Effector CD8-positive, alpha-beta T cell (primary cell): ENCODE results near the gene GFI1B.

Experiments
- DNase-seq: peaks from one replicate; lab custom pipeline; 2025; lab: John Stamatoyannopoulos, UW

GFI1B gene

GRCh38 chr9:133009906-133010582 is 31.6 kb downstream of the GFI1B start:
- no peak for DNase-seq

GRCh38 chr9:133014696-133015095 is 36.2 kb downstream of the GFI1B start:
- DNase-seq = no peak

- no peak for DNase-seq
Observed at GRCh38 chr9:133023117-133023890, 44.8 kb downstream of the GFI1B start.

GRCh38 chr9:133026426-133026825 is 47.9 kb downstream of the GFI1B start:
- DNase-seq = no peak

- no peak for DNase-seq
Observed at GRCh38 chr9:133027134-133027533, 48.6 kb downstream of the GFI1B start.

- DNase-seq = no peak
Observed at GRCh38 chr9:133028221-133028620, 49.7 kb downstream of the GFI1B start.

- no peak for DNase-seq
Observed at GRCh38 chr9:133029994-133030316, 51.5 kb downstream of the GFI1B start.

GRCh38 chr9:133030317-133031129 is 52.0 kb downstream of the GFI1B start, which contains the start of gene GTF3C5:
TSS of gene GTF3C5 (plus strand) at chr9:133030997. CDS start at chr9:133031012, 15 bp downstream.
- peak; percentile 85 for DNase-seq

GRCh38 chr9:133031130-133031422 is 52.6 kb downstream of the GFI1B start:
- DNase-seq = no peak

GRCh38 chr9:133031496-133031911 is 53.0 kb downstream of the GFI1B start:
- no peak for DNase-seq

GRCh38 chr9:133032171-133032570 is 53.7 kb downstream of the GFI1B start:
- no peak for DNase-seq

GRCh38 chr9:133035669-133036068 is 57.2 kb downstream of the GFI1B start:
- no peak for DNase-seq

- no peak for DNase-seq
Observed at GRCh38 chr9:133037775-133038515, 59.5 kb downstream of the GFI1B start.

- peak; percentile 11 for DNase-seq
Observed at GRCh38 chr9:133040892-133041479, 62.5 kb downstream of the GFI1B start.
